ENCODE measurements around the gene KSR1.

DNA sequence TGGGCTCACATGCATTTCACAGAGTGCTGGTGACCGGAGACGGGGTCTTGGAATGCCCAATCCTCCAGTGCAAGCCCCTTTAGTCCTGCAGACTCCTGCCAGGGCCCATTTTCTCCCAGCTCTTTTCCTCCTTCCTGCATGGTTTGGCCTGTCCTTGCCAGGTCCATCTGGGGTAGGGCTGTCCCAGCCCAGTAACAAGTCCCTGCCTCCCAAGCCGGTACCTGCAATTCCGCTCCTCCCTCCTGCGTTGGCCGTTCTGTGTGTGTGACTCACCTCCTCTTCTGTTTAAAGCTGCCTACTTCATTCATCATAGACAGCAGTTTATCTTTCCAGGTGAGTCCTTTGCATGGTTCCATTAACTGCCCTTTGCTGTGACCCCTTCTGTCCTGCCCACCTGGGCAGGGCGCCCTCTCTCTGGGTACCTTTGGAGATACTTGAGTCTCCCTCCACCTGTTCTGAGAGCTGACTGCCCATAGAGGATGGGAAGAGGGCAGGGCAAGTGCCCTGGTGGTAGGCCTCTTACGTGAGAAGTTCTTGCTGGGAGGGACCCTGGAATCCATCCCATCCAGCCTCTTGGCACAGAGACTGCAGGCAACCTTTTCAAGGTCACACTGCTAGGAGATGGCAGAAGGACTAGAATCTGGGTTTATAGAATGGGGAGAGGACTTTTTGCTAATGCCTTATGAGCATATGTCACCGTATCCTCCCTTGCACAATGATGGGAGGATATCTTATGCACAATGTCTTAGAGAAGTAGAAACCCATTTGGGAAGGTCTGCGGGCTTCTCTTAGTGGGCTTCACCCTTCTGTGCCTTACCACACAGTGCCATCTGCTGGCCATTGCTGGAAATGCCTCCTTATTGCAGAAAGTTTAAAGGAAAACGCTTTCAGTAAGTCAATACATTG lies 145.1 kb downstream of the KSR1 start:
- TF ChIP-seq POLR2AphosphoS5 (IDR thresholded peaks at IDR 0.05; ENCODE audit: borderline replicate concordance, low read depth, low read length) (no peak), EZH2 (IDR thresholded peaks at IDR 0.05) (no peak)
